Smooth muscle cell (in vitro differentiated cells): Measurements from ENCODE around the gene HRH1. TPM values are rescaled to one million over a fixed set of nuclear protein-coding genes. Genes with fewer than 3 reads are reported as not detected.
"Not testable (repeated sequence)": the region's sequence is repeated elsewhere in the genome, so short reads cannot be mapped to it uniquely, and the experiment has no call there.

Experiments used
- DNase-seq: peaks from one replicate; lab custom pipeline; 2025; ENCODE audit not compliant: unreplicated experiment; lab: John Stamatoyannopoulos, UW
- H2AFZ ChIP-seq: fragments of 200-600 bp; sonication (generic); 2 replicates; pipeline ENCODE4 v1.6.0; 2016; ENCODE audit warnings: antibody characterized with exemption, low read depth, mild to moderate bottlenecking
- H3F3A ChIP-seq: fragments of 200-600 bp; sonication (generic); 2 replicates; pipeline ENCODE4 v1.6.0; 2017; ENCODE audit warnings: antibody characterized with exemption, low read depth
- H3K27ac ChIP-seq: fragments of 200-600 bp; sonication (generic); 2 replicates; pipeline ENCODE4 v1.5.1; 2016; ENCODE audit warnings: low read depth, mild to moderate bottlenecking
- H3K27me3 ChIP-seq: fragments of 200-600 bp; sonication (generic); 2 replicates; pipeline ENCODE4 v1.6.1; 2016; ENCODE audit warnings: low read depth, mild to moderate bottlenecking
- H3K36me3 ChIP-seq: fragments of 200-600 bp; sonication (generic); 2 replicates; pipeline ENCODE4 v1.5.1; 2016; ENCODE audit warnings: low read depth
- H3K4me1 ChIP-seq: fragments of 200-600 bp; sonication (generic); 2 replicates; pipeline ENCODE4 v1.5.1; 2016; ENCODE audit warnings: low read depth
- H3K4me2 ChIP-seq: fragments of 200-600 bp; sonication (generic); 2 replicates; pipeline ENCODE4 v1.6.0; 2016; ENCODE audit warnings: mild to moderate bottlenecking
- H3K4me3 ChIP-seq: fragments of 200-600 bp; sonication (generic); 2 replicates; pipeline ENCODE4 v1.5.1; 2016; ENCODE audit warnings: mild to moderate bottlenecking
- H3K79me2 ChIP-seq: fragments of 200-600 bp; sonication (generic); 2 replicates; pipeline ENCODE4 v1.6.0; 2016; ENCODE audit warnings: low read depth, mild to moderate bottlenecking
- H3K9ac ChIP-seq: fragments of 200-600 bp; sonication (generic); 2 replicates; pipeline ENCODE4 v1.6.0; 2016; ENCODE audit warnings: low read depth
- H3K9me3 ChIP-seq: fragments of 200-600 bp; sonication (generic); replicated peaks from 2 replicates; pipeline ENCODE4 v1.5.1; 2016; ENCODE audit warnings: low read depth
- H4K20me1 ChIP-seq: fragments of 200-600 bp; sonication (generic); 2 replicates; pipeline ENCODE4 v1.6.0; 2016; ENCODE audit warnings: low read depth
- WGBS: methylation state at CpG from one replicate; pipeline ENCODE4 v1.1.7; 2016; ENCODE audit warnings: low lambda C conversion rate; 5-methylcytosine and 5-hydroxymethylcytosine counted together
- polyA plus RNA-seq: library from polyadenylated mRNA; unstranded; fragments of >200 nt; fragmentation: Nextera tagmentation; extraction: Ambion mirVana; gene quantifications from 2 replicates; pipeline ENCODE4 v1.2.1, GENCODE V29; 2016
- total RNA-seq: library from RNA; depleted of rRNA; stranded (reverse); fragments of >200 nt; gene quantifications from 2 replicates; pipeline ENCODE4 v1.2.3, GENCODE V29; 2014
- TF ChIP-seq, protein P1 (sequence below): fragments of 200-600 bp; sonication (generic); IDR thresholded peaks from 2 replicates; pipeline ENCODE4 v1.5.1; 2017; ENCODE audit warnings: borderline replicate concordance, mild to moderate bottlenecking, antibody characterized with exemption; ENCODE audit not compliant: insufficient read depth, poor library complexity, severe bottlenecking

Gene HRH1
- total and polyA plus RNA-seq, 2 experiments from 2014 or later = 7.3 to 9.9 TPM

DNA sequence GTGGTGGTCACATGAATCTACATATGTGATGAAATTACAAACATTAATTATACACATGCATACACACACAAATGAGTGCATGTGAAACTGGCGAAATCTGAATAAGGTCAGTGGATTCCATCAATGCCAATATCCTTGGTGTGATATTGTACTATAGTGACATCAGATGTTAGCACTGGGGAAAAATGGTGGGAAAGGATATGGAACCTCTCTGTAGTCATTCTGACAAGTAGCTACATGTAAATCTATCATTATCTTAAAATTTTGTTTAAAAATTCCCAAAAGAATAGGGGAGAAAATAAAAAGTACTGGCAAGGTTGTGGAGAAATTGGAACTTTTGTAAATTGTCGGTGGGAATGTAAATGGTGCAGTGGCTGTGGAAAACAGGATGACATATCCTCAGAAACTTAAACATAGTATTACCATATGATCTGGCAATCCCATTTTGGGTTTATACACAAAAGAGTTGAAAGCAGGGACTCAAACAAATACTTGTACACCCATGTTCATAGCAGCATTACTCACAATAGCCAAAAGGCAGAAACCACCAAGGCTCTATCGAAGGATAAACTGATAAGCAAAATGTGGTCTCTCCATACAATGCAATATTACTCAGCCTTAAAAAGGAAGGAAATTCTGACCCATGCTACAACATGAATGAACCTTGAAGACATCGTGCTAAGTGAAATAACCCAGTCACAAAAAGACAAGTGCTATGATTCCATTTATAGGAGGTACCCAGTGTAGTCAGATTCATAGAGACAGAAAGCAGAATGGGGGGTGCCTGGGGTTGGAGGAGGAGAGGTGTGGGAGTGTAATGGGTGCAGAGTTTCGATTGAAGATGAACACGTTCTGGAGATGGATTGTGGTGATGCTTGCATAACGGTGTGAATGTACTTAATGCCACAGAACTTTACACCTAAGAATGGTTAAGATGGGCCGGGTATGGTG, 25.3 kb upstream of the HRH1 start:
- Histone ChIP-seq H3F3A (no peaks in the 10 kb centered on the region), H3K79me2 (no peaks in the 10 kb centered on the region), H3K9ac (no peak overlapping the region), H3K9me3 (no peaks in the 10 kb centered on the region), H3K36me3 (no peaks in the 10 kb centered on the region), H3K27ac (no peak overlapping the region), H3K27me3 (no peaks in the 10 kb centered on the region), H3K4me1 (no peaks in the 10 kb centered on the region), H3K4me3 (no peak overlapping the region), H4K20me1 (no peaks in the 10 kb centered on the region), H2AFZ (no peak overlapping the region), H3K4me2 (no peak overlapping the region)
- 90% methylated on average over 8 of the region's 8 CpGs for WGBS
- no peak for DNase-seq
- TF ChIP-seq, protein P1, sequence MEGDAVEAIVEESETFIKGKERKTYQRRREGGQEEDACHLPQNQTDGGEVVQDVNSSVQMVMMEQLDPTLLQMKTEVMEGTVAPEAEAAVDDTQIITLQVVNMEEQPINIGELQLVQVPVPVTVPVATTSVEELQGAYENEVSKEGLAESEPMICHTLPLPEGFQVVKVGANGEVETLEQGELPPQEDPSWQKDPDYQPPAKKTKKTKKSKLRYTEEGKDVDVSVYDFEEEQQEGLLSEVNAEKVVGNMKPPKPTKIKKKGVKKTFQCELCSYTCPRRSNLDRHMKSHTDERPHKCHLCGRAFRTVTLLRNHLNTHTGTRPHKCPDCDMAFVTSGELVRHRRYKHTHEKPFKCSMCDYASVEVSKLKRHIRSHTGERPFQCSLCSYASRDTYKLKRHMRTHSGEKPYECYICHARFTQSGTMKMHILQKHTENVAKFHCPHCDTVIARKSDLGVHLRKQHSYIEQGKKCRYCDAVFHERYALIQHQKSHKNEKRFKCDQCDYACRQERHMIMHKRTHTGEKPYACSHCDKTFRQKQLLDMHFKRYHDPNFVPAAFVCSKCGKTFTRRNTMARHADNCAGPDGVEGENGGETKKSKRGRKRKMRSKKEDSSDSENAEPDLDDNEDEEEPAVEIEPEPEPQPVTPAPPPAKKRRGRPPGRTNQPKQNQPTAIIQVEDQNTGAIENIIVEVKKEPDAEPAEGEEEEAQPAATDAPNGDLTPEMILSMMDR = no peak

DNA sequence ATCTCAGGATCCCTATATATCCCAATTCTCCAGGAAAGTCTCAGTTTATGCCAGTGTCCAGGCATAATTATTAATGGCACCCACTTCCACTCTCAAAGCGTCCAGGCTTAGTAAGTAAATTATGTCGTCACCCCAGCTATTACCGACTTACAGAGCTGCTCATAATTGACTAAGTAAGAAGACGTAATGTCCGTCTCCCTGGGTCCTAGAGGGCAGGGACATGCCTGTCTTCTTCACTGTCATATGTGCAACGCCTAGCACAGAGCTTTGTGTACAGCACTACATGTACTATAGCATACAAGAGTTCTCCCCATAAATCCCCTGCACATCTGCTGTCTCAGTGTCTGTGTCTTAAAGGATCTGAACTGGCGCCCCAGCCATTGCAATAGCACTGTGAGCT, 23.9 kb upstream of the HRH1 start:
- no peaks in the 10 kb centered on the region for H3F3A ChIP-seq
- WGBS = 87% methylated on average over 7 of the region's 7 CpGs
- no peaks in the 10 kb centered on the region for H3K4me1 ChIP-seq
- no peaks in the 10 kb centered on the region for H3K36me3 ChIP-seq
- H2AFZ ChIP-seq = no peak overlapping the region
- H3K27me3 ChIP-seq = no peaks in the 10 kb centered on the region
- no peak overlapping the region for H3K4me2 ChIP-seq
- H3K9me3 ChIP-seq = no peaks in the 10 kb centered on the region
- no peak overlapping the region for H3K9ac ChIP-seq
- H4K20me1 ChIP-seq = no peaks in the 10 kb centered on the region
- H3K79me2 ChIP-seq = no peaks in the 10 kb centered on the region
- H3K4me3 ChIP-seq = no peak overlapping the region
- H3K27ac ChIP-seq = no peak overlapping the region
- DNase-seq = no peak
- TF ChIP-seq, protein P1 = no peak

DNA sequence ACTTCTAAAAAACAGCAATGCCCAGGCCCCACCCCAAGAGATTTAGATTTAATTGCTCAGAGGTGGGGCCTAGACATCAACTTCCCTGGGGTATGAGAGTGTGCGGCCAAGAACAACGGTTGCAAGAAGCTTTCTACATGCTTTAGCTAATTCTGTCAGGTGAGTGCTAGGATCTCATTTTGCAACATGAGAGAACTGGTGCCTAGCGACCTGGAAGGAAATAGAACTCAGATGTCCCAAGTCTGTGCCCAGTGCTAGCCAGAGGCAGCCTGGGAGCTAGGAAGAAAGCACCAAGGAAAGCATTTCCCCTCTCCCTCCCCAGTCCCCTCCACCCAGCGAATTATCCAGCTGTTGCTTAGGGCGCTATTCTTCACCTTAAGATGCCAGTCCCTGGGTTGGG, 22.9 kb upstream of the HRH1 start:
- Histone ChIP-seq H3K9ac (no peak overlapping the region), H3K4me1 (peaks cover 3% of the 10 kb centered on the region), H2AFZ (no peak overlapping the region), H3K27ac (no peak overlapping the region), H4K20me1 (no peaks in the 10 kb centered on the region), H3K36me3 (no peaks in the 10 kb centered on the region), H3K4me2 (no peak overlapping the region), H3K79me2 (no peaks in the 10 kb centered on the region), H3K4me3 (no peak overlapping the region), H3F3A (peaks cover 3% of the 10 kb centered on the region), H3K27me3 (no peaks in the 10 kb centered on the region), H3K9me3 (no peaks in the 10 kb centered on the region)
- 81% methylated on average over 5 of the region's 5 CpGs for WGBS
- no peak for DNase-seq
- TF ChIP-seq, protein P1 = no peak

DNA sequence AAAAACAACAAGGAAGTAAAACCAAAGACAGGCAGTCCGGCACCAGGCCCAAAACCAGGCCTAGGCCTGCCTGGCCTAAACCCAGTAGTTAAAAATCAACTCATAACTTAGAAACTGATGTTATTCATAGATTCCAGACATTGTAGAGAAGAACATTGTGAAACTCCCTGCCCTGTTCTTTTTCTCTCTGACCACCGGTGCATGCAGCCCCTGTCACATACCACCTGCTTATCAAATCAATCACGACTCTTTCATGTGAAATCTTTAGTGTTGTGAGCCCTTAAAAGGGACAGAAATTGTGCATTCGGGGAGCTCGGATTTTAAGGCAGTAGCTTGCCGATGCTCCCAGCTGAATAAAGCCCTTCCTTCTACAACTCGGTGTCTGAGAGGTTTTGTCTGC, 22.4 kb upstream of the HRH1 start:
- not testable (repeated sequence) for H3F3A ChIP-seq, H3K4me2 ChIP-seq, H3K27me3 ChIP-seq, H2AFZ ChIP-seq, H3K27ac ChIP-seq, H3K9me3 ChIP-seq, H3K4me1 ChIP-seq, H3K4me3 ChIP-seq, DNase-seq, H4K20me1 ChIP-seq, H3K9ac ChIP-seq, H3K36me3 ChIP-seq, H3K79me2 ChIP-seq
- WGBS = 88% methylated on average over 7 of the region's 7 CpGs
